GM10847 (cell line): ENCODE measurements around the gene ADGRG4.

ENCODE experiments used
- POLR2A ChIP-seq: IDR thresholded peaks from 2 replicates; pipeline ENCODE4 v1.6.1; 2011; ENCODE audit not compliant: insufficient read length; ENCODE audit errors: extremely low read depth

The ADGRG4 gene

DNA sequence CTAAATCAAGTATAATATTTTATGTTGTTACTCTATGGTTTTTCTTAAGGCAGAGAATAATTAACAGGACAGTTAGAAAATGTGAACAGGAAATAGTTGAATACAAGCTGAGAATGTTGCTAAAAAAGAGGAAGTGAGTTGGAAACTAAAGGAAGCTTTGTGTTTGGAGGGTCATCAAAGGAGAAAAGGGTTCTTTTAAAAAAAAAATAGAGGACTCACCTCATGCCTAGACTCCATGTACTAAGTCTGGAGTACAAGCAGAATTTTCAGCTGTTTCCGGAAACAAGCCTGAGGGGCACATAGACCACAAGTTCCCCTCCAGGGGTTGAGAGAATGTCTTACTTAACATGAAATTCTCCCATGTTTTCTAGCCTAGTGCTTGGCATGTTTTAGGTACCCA is 29.5 kb upstream of the ADGRG4 start:
- TF ChIP-seq POLR2A: no peak

DNA sequence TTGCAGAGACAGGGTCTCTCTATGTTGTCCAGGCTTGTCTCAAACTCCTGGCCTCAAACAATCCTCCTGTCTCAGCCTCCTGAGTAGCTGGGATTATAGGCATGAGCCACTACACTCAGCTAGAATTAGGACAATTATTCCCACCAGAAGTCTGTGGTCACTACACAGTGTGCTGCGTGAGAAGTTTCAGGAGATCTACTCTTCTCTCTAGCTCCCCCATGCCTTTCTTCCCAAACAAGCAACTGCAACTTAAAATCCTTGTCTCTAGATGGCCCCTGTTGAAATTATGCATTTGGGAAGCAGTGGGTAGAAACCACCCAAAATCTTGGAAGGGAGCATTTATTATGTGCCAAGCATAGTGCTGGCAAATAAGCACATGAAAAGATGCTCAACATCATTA is 28.4 kb upstream of the ADGRG4 start:
- TF ChIP-seq POLR2A: no peak

DNA sequence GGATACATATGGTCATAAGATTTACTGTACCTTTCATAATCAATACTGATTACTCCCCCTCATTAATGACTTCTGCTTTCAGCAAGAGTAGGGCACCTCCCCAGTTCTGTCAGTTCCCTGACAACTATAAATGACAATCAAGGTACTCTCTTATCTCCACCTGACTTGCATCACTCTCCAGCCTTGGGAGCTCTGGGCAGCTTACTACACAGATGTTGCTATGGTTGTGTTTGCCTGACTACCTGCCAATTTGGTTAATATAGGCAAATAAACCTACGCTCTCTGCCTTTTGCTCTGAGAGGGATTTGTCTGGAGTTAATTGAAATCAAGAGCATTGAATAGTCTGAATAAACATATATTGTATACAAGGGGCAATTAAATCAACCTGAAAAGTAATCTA is 26.8 kb upstream of the ADGRG4 start:
- TF ChIP-seq POLR2A: no peak

DNA sequence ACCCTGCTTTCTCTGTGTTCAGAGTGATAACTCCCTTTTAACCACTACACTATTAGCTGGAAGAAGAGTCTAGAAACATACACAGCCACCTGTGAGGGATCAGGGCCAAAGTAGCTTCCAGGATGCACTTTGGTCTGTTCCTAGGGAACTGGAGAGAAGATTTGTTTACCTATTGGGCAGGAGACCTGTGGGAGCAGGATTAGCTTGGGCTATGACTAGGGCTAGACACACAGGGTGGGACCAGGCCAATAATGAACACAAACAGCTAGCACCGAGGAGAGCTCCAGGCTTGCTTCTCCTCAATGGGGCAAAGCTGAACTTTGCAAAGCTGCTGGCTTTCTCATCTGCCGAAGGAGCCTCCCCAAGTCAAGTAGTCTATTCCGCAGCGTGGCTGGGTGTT is 25.2 kb upstream of the ADGRG4 start:
- no peak for TF ChIP-seq POLR2A

DNA sequence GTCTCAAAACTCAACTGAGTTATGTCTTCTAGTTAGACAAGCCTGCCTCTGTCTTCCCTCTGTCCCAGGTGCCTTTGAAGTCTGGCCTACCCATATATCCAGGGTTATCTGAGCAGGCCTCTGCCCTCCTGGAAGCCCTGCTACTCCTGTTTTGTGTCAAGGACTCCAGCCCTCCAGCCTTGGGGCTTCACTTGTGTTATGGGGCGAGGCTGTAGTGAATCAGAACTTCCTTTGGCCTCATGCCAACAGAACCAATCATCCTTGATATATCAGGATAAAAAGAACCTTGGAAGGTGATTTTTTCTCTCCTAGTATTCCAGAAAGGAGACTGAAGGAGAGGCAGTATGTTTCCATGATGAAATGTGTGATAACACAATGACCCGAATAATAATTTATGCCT is 8.9 kb upstream of the ADGRG4 start:
- TF ChIP-seq POLR2A: no peak

DNA sequence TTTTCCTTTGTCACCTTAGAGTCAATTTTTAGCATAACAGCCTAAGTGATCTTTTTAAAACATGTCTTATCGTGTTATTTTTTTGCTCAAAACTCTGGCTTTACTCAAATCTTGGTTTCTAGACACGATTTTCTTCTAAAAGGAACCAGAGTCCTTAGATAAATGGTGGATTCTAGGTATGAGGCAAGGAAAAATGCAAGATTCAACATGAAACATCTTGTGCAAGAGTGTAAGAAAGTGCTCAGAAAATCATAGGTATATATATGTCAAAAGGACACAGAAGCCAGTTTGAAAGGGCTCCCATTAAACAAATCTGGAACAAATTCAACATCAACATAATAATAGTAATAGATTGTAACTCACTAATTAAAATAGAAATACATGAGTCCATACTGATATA is 8.1 kb upstream of the ADGRG4 start:
- no peak for TF ChIP-seq POLR2A

DNA sequence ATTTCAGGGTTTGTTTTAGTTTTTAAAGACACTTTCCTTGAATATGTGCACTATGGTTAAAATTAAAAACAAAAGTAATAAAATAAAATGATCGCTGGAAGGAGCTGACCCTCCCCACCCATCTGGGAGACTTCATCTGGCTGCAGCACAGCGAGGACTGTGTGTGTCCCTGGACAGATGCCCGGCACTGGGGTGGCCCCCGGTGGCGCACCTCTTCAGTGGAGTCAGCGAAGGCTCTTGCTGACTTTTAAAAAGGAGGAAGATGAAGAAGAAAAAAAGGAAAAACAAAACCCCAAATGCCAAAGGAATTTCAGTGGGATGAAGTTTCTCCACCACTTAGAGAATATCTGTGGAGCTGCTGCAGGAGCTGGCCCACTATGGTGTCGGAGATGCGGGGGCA is 5.4 kb upstream of the ADGRG4 start:
- TF ChIP-seq POLR2A: no peak

DNA sequence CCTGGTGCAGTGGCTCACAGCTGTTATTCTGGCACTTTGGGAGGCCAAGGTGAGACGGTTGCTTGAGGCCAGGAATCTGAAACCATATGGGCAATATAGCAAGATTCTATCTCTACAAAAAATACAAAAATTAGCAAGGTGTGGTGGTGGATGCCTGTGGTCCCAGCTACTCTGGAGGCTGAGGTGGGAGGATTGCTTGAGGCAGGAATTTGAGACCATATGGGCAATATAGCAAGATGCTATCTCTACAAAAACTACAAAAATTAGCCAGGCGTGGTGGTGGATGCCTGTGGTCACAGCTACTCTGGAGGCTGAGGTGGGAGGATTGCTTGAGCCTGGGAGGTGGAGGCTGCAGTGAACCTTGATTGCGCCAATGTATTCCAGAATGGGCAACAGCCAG is 2.3 kb downstream of the ADGRG4 start:
- no peak for TF ChIP-seq POLR2A

DNA sequence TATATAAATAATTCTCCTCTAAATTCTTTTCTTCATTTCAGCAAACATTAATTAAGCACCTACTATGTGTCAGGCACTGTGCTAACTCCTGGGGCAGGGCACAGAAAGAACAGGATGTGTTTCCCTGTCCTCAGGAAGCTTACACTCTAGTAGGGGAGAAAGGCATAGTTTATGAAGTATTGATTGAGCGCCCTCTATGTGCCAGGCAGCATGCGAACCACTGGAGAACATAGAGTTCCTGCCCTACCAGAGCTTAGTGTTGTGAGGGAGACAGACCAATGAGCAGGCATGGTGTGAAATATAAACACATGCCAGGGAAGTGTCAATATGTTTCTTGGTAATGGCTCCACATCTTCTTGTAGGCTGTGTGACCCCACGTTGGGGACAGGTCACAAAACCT is 3.7 kb downstream of the ADGRG4 start:
- no peak for TF ChIP-seq POLR2A

DNA sequence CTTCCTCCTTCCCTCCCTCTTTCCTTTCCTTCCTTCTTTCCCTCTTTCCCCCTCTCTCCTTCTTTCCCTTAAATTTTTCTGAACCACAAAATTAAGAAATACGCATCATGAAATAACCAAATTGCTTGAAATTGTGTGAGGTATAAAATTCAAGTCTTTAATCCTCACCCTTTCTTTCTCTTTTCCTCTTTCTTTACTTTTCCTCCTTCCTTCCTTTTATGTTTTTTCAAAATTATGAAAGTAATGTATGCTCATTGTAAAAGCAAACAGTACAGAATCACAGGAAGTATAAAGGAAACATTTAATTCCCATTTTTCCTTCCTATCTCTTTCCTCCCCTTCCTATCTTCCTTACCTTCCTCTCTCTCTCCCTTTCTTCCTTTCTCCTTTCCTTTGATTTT is 5.4 kb downstream of the ADGRG4 start:
- no peak for TF ChIP-seq POLR2A

DNA sequence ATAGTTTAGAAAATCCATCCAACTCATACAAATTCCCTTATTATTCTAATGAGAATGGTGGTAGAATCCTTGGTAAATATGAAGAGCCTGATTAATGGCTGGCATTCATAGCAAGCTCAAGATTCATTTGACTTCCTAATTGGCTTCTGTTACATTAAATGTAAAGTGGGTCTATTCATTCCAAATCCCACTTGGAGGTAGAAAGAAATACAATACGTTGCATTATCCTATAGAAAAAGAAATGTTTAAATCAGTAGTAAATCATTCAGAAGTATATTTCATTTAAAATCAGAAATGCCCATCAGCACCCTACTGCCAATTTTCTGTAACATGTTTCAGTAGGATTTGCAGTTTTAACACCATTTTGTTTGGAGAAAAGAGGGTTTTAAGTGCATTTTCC is 6.7 kb downstream of the ADGRG4 start:
- TF ChIP-seq POLR2A: no peak

DNA sequence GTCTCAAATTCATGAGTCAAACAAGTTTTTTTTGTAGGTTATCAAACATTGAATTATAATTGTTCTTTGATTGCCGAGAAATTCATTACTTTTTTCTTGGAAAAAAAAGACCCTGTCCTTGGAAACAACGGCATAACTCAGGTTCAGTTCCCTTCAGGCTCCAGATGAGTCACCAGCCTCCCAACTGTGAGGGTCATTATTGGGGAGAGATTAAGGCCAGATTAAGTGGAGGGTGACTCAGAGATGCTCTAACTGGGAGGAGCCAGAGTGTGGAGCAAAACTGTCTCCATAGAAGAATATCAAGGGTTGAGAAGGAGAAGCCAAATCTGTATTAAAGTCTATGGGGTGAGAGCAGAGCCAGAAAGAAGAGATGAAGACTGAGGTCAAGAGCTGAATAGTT is 9.6 kb downstream of the ADGRG4 start:
- no peak for TF ChIP-seq POLR2A

DNA sequence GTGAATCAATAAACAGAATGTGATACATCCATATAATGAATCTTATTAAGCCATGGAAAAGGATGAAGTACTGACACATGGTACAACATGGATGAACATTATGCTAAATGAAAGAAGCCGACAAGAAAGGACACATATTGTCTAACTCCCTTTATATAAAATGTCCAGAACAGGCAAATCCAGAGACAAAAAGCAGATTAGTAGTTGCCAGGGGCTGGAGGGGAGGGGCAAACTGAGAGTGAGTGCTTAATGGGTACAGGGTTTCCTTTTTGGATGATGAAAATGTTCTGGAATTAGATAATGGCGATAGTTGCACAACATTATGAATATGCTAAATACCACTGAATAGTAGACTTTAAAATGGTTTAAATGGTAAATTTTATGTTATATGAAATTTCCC is 17.4 kb downstream of the ADGRG4 start:
- no peak for TF ChIP-seq POLR2A

DNA sequence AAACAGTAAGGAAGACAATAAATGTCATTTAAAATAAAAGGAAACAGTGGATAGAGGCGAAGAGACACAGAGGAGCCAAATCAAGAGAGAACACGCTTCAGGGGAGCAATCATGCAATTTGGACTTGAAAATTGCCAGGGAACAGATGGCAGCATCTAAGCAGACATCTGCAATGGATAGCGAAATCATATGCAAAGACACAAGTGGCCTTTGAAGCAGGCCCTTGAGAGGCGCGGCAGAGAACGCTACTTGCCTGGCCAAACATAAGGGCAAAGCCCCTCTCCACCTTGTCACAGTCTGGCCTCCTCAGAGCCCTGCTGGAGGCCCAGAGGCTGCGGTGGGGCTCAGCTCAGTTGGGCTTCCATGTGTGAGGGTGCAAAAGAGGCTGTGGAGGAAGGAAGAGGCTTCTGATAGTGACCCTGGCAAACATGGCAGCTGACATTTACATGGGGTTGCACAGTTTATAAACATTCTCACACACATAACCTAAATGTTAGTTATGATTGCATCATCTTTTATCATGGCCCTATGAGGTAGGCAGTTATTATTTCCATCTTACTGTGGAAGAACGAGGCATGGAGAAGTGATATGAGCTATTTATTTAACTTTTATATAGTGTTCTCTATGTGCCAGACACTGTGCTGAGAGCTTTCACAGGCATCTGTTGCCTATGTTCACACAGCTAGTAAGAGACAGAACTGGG is 18.3 kb downstream of the ADGRG4 start:
- TF ChIP-seq POLR2A: no peak

DNA sequence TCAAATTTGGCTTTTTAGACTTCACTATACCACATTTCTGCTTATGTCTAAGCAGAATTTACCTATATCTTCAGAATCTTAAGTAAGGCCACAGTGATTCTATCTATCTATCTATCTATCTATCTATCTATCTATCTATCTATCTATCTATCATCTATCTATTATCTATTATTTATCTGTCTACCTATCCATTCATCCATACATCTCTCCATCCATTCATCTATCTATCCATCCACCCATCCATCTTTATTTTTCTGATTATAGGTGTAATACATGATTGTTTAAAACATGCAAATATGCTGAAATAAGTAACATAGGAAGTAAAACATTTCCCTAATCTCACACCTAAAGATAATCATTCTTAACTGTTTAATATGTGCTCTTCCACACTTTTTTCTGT is 18.8 kb downstream of the ADGRG4 start:
- TF ChIP-seq POLR2A: no peak

DNA sequence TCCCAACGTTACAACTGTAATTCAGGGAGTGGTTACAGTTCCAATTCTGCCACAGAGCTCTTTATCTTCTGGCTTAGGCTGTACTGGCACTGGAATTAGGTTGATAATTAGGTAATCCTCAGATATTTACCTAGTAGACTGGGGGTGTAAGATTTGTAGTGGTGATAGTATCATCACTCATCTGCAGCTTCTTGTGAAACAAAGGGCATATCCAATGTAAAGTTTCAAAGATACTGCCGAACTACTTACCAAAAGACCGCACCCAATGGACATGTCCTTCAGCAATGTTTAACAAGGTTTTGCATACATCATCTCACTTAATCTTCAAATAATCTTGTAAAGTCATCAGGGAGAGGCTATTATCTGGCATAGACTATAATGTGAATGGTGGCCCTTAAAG is 20.8 kb downstream of the ADGRG4 start:
- TF ChIP-seq POLR2A: no peak

DNA sequence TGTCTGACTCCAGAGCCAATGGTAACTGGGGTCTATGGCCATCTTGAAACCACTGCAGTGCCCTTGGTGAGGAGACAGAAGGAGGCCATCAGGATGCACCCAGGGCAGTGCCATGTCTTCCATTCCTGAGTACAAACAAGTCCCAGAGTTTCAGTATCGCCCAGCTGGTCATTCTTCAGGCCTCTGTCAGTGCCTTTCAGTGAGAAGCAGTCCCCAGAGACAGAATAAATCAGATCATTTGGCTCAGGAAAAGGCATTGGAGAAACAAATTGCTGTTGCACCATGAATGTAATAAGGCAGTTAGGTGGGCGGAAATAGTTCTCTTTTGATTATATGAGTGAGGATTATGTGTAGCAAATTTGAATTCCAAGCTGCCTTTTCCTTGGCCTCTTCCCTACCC is 21.3 kb downstream of the ADGRG4 start:
- TF ChIP-seq POLR2A: no peak

DNA sequence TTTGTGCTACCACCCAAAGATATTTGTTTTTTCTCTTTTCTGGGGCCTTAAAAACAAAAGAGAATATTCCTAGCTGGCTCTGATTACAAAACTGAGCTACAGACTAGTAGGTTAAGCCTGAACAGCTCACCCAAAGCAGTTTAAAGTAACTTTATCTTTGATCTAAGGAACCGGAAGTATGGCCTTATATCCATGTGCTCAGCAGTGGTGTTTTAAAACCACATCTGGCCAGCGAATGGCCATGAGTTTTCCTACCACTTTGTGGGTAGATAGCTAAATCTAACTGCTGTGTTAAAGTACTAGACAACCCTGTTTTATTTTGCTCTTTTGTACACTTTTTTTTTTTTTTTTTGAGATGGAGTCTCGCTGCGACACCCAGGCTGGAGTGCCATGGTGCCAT is 24.6 kb downstream of the ADGRG4 start:
- no peak for TF ChIP-seq POLR2A
